ENCODE results near the gene DNAJC4.

Gene DNAJC4

GRCh38 chr11:64283092-64283491, 52.7 kb downstream of the DNAJC4 start:
- no peak for DNase-seq (ENCODE audit: low spot score)

More at GRCh38 chr11:64283092-64283491, 52.7 kb downstream of the DNAJC4 start:
- TF ChIP-seq CTCF (IDR thresholded peaks at IDR 0.05; ENCODE audit: borderline replicate concordance, control extremely low read depth, extremely low read depth, insufficient read depth, missing control alignments): no peak
- in situ Hi-C loops (cut with MboI; ENCODE audit: low sequenced_read_pairs, unreplicated experiment): loop anchor here (25.0 kb wide), 1 partner anchor 296 kb away; the partner anchor contains the start of gene OTUB1
